GM12878 (cell line): ENCODE data around the gene NUPR1. TPM values are rescaled to one million over a fixed set of nuclear protein-coding genes. Genes with fewer than 3 reads are reported as not detected.
A peak's percentile ranks its signal among the peaks of the same experiment; 100 is the strongest.

ENCODE experiments used
- ATAC-seq: fragments of 200-7000 bp; cut with Tn5 transposase; 3 replicates; pipeline ENCODE4 v1.9.1; 2020; ENCODE audit warnings: mild to moderate bottlenecking, moderate library complexity
- BruUV-seq: library from RNA; stranded (reverse); fragments of 400-500 nt; replicated peaks from 2 replicates; lab custom pipeline; 2021; lab: Mats Ljungman, UMichigan
- CTCF ChIA-PET: fragments of 300-600 bp; sonication (Branson Sonifier 250); formaldehyde crosslinking; extraction: SDS; loops from one replicate; lab custom pipeline; 2021; ENCODE audit warnings: inconsistent platforms; lab: Yijun Ruan, JAX
- POLR2A ChIA-PET: fragments of 350-600 bp; formaldehyde crosslinking; extraction: SDS; loops from one replicate; lab custom pipeline; 2021; ENCODE audit warnings: inconsistent platforms; lab: Charles Lee
- RAD21 ChIA-PET: fragments of 300-600 bp; sonication (Branson Sonifier 250); formaldehyde crosslinking; loops from one replicate; lab custom pipeline; 2023; ENCODE audit warnings: antibody characterized with exemption; ENCODE audit not compliant: unreplicated experiment; lab: Charles Lee
- SMC1A ChIA-PET: fragments of 300-600 bp; sonication (Branson Sonifier 250); formaldehyde crosslinking; loops from one replicate; lab custom pipeline; 2023; ENCODE audit not compliant: unreplicated experiment, uncharacterized antibody; lab: Charles Lee
- DNase-seq: peaks from one replicate; pipeline ENCODE4 v3.0.0-alpha.2; 2011; ENCODE audit warnings: low read depth, low spot score
- FAIRE-seq: peaks from 3 replicates; lab custom pipeline; 2011; peaks lifted over from hg19 to GRCh38; lab: Jason Lieb, UNC
- H2AFZ ChIP-seq: 2 replicates; pipeline ENCODE4 v1.6.0; 2011; ENCODE audit warnings: low read depth, low read length, control low read depth; ENCODE audit not compliant: control insufficient read depth
- H3K27ac ChIP-seq: 2 replicates; pipeline ENCODE4 v1.5.1; 2011; ENCODE audit warnings: control low read depth; ENCODE audit not compliant: control insufficient read depth, insufficient read depth
- H3K27me3 ChIP-seq, 2 experiments: replicated peaks in 1 of 2; 2 replicates each; pipeline versions ENCODE4 v1.6.0 to v1.6.1; 2011; ENCODE audit warnings: low read length in 1 of 2; ENCODE audit not compliant: control insufficient read depth in 2 of 2, insufficient read depth in 2 of 2
- H3K36me3 ChIP-seq, 2 experiments: 2 replicates each; pipeline ENCODE4 v1.5.1; 2011; ENCODE audit warnings: low read length in 1 of 2; ENCODE audit not compliant: control insufficient read depth in 2 of 2, insufficient read depth in 2 of 2
- H3K4me1 ChIP-seq: 2 replicates; pipeline ENCODE4 v1.6.1; 2011; ENCODE audit warnings: mild to moderate bottlenecking, low read length, moderate library complexity, mixed read lengths; ENCODE audit not compliant: control insufficient read depth, insufficient read depth
- H3K4me2 ChIP-seq: 2 replicates; pipeline ENCODE4 v1.6.0; 2011; ENCODE audit warnings: control low read depth; ENCODE audit not compliant: control insufficient read depth, insufficient read depth
- H3K4me3 ChIP-seq: fragments of 200-600 bp; sonication (generic); 2 replicates; pipeline ENCODE4 v1.5.1; 2016
- H3K79me2 ChIP-seq: 2 replicates; pipeline ENCODE4 v1.6.0; 2011; ENCODE audit warnings: low read length; ENCODE audit not compliant: control insufficient read depth, insufficient read depth
- H3K9ac ChIP-seq: 2 replicates; pipeline ENCODE4 v1.8.0; 2011; ENCODE audit warnings: low read length, control low read depth, mixed read lengths; ENCODE audit not compliant: control insufficient read depth, insufficient read depth
- H3K9me3 ChIP-seq: replicated peaks from 3 replicates; pipeline ENCODE4 v1.5.1; 2011; ENCODE audit warnings: mild to moderate bottlenecking, low read length; ENCODE audit not compliant: control insufficient read depth, insufficient read depth
- H4K20me1 ChIP-seq: 2 replicates; pipeline ENCODE4 v1.6.0; 2011; ENCODE audit not compliant: control insufficient read depth, insufficient read depth
- BMI1 ChIP-seq: fragments of 450-650 bp; IDR thresholded peaks from 2 replicates; pipeline ENCODE4 v1.6.1; 2016; ENCODE audit warnings: mild to moderate bottlenecking, moderate library complexity, borderline replicate concordance
- CBX3 ChIP-seq: fragments of 200-600 bp; sonication (generic); IDR thresholded peaks from 2 replicates; pipeline ENCODE4 v1.6.1; 2016; ENCODE audit warnings: low read depth, borderline replicate concordance
- CHD1 ChIP-seq: IDR thresholded peaks from 2 replicates; pipeline ENCODE4 v1.6.1; 2012; ENCODE audit warnings: low read depth, low read length, improper control_type of control experiment
- CREM ChIP-seq: IDR thresholded peaks from 2 replicates; pipeline ENCODE4 v1.6.1; 2014; ENCODE audit warnings: antibody characterized with exemption, low read depth
- E4F1 ChIP-seq: fragments of 450-650 bp; IDR thresholded peaks from 2 replicates; pipeline ENCODE4 v1.6.1; 2018; ENCODE audit warnings: borderline replicate concordance, mild to moderate bottlenecking; ENCODE audit not compliant: partially characterized antibody
- EED ChIP-seq: sonication (generic); IDR thresholded peaks from 2 replicates; pipeline ENCODE4 v1.6.1; 2016; ENCODE audit warnings: antibody characterized with exemption, low read depth
- GATAD2B ChIP-seq: fragments of 450-650 bp; conservative IDR thresholded peaks from 2 replicates; pipeline ENCODE4 v1.6.1; 2017; ENCODE audit warnings: low read depth, mild to moderate bottlenecking, moderate library complexity
- IKZF1 ChIP-seq: fragments of 450-650 bp; conservative IDR thresholded peaks from 2 replicates; pipeline ENCODE4 v1.6.1; 2017; ENCODE audit warnings: antibody characterized with exemption, mild to moderate bottlenecking
- JUNB ChIP-seq: IDR thresholded peaks from 2 replicates; pipeline ENCODE4 v1.6.1; 2016; ENCODE audit warnings: antibody characterized with exemption, mild to moderate bottlenecking
- KAT2A ChIP-seq: conservative IDR thresholded peaks from 2 replicates; pipeline ENCODE4 v1.6.1; 2011; ENCODE audit warnings: low read depth, low read length; ENCODE audit not compliant: control insufficient read depth
- LARP7 ChIP-seq: fragments of 450-650 bp; IDR thresholded peaks from 2 replicates; pipeline ENCODE4 v1.6.1; 2017; ENCODE audit warnings: mild to moderate bottlenecking
- MEF2B ChIP-seq: fragments of 450-650 bp; IDR thresholded peaks from 2 replicates; pipeline ENCODE4 v1.6.1; 2018; ENCODE audit warnings: mild to moderate bottlenecking, moderate library complexity; ENCODE audit not compliant: partially characterized antibody, poor library complexity, severe bottlenecking
- NR2F1 ChIP-seq: fragments of 450-650 bp; conservative IDR thresholded peaks from 2 replicates; pipeline ENCODE4 v1.6.1; 2017; ENCODE audit warnings: mild to moderate bottlenecking
- RAD21 ChIP-seq: IDR thresholded peaks from 2 replicates; pipeline ENCODE4 v1.6.1; 2011; ENCODE audit warnings: mild to moderate bottlenecking, low read depth, low read length, moderate library complexity; ENCODE audit not compliant: insufficient read depth
- RBBP5 ChIP-seq: fragments of 200-600 bp; sonication (generic); conservative IDR thresholded peaks from 2 replicates; pipeline ENCODE4 v1.6.1; 2016
- RUNX3 ChIP-seq: IDR thresholded peaks from 2 replicates; pipeline ENCODE4 v1.6.1; 2012; ENCODE audit warnings: low read length, inconsistent platforms
- SIN3A ChIP-seq: IDR thresholded peaks from 2 replicates; pipeline ENCODE4 v1.6.1; 2012; ENCODE audit warnings: low read depth, low read length, improper control_type of control experiment
- SPI1 ChIP-seq: IDR thresholded peaks from 2 replicates; pipeline ENCODE4 v1.6.1; 2011; ENCODE audit warnings: low read depth, mild to moderate bottlenecking, low read length, moderate library complexity, borderline replicate concordance; ENCODE audit not compliant: insufficient read depth
- SREBF2 ChIP-seq: IDR thresholded peaks from 2 replicates; pipeline ENCODE4 v1.6.1; 2012; ENCODE audit warnings: mild to moderate bottlenecking, low read length
- TCF3 ChIP-seq: IDR thresholded peaks from 2 replicates; pipeline ENCODE4 v1.6.1; 2012; ENCODE audit warnings: low read depth, mild to moderate bottlenecking, low read length, borderline replicate concordance; ENCODE audit not compliant: insufficient read depth
- ZNF207 ChIP-seq: fragments of 450-650 bp; IDR thresholded peaks from 2 replicates; pipeline ENCODE4 v1.6.1; 2014; ENCODE audit warnings: antibody characterized with exemption, mild to moderate bottlenecking, borderline replicate concordance
- WGBS: methylation state at CpG from one replicate; pipeline ENCODE4 v1.1.6; 2016; ENCODE audit warnings: low lambda C conversion rate; ENCODE audit not compliant: insufficient replicate concordance, insufficient coverage; ENCODE audit errors: missing lambda C conversion rate; 5-methylcytosine and 5-hydroxymethylcytosine counted together
- in situ Hi-C: fragments of 300-500 bp; cut with MboI; formaldehyde crosslinking; loops from 9 replicates; pipeline ENCODE4 v1.14.3; 2018; ENCODE audit warnings: mixed read lengths
- intact Hi-C: fragments of 100-400 bp; cut with micrococcal nuclease; formaldehyde crosslinking; loops from one replicate; pipeline ENCODE4 v1.14.2; 2022; ENCODE audit not compliant: unreplicated experiment
- polyA plus RNA-seq, 11 experiments: library from polyadenylated mRNA; depleted of rRNA in 4 of 11; unstranded in 6 of 11; stranded (reverse) in 5 of 11; fragments of >200 nt; fragmentation: Nextera tagmentation in 4 of 11; fragmentation: Illumina TruSeq in 1 of 11; extraction: Ambion mirVana in 4 of 11; extraction: Trizol in 1 of 11; gene quantifications; 1 replicate in 1 of 11; 2 replicates in 10 of 11; pipeline versions ENCODE4 v1.2.1 to v1.2.3, GENCODE V29; 2011 to 2016; ENCODE audit warnings: inconsistent platforms in 2 of 11, missing spikeins in 2 of 11, low read depth in 1 of 11
- total RNA-seq, 4 experiments: library from RNA; depleted of rRNA in 3 of 4; stranded (reverse); fragments of >200 nt in 3 of 4; fragmentation: Illumina TruSeq in 1 of 4; extraction: Trizol in 1 of 4; gene quantifications; 2 replicates each; pipeline versions ENCODE4 v1.2.1 to v1.2.3, GENCODE V29; 2013 to 2021

NUPR1 gene
- total and polyA plus RNA-seq, 10 of the 15 experiments (the other 5 are each of a cell fraction or from before 2014, with no cell fraction given), result 0.04 to 0.78 (median 0.17) TPM; not detected in 2

DNA sequence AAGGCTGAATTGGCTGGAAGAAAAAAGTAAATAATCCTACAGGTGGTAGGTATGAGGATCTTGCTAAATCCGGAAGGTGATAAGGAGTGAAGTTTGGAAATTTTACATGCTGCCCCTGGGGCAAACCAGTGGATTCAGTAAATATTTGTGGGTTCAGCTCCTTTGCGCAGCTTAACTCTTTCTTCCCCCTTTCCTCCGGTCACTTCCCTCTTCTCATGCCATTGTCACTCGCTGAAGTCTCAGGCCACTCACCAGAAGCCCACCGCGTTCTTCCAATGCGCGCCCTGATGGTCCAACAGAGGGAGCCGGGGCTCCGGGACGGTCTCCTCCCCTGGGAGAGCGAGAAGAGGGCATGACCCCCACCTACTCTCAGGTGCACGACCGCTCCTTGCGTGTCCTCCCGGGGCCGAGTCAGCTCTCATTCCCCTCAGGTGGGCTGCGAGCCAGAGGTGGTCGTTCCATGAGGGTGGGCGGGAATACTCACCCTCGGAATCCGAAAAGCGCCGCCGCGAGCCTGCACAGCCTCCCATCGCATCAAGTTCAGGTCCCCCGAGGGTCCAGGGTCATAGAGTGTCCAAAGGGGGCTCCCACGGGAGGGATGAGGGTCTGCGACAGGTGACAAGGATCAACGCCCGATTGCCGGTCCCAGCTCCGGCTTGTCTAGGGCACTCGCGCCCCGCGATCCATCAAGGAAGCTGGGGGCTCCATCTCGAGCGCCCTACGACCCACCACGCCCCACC lies 47.4 kb downstream of the NUPR1 start:
- in situ Hi-C loops, result no loop called here
- Histone ChIP-seq H4K20me1 (no peaks in the 10 kb centered on the region), H3K79me2 (peaks cover 6% of the 10 kb centered on the region), H3K4me2 (peak overlapping the region; percentile 78), H3K4me3 (peak overlapping the region; percentile 91), H2AFZ (peak overlapping the region; percentile 95), H3K4me1 (peaks cover 38% of the 10 kb centered on the region), H3K36me3 (peaks cover 0 to 2% of the 10 kb centered on the region in 2 experiments; a peak in 1 of 4 replicates), H3K27me3 (no peaks in the 10 kb centered on the region), H3K27ac (peak overlapping the region; percentile 97), H3K9ac (peak overlapping the region; percentile 86), H3K9me3 (no peaks in the 10 kb centered on the region)
- FAIRE-seq (no peak), DNase-seq (no peak), ATAC-seq (peak; percentile 9)
- BruUV-seq, result TSS peak; percentile 68
- CTCF ChIA-PET, result interaction anchor here (1.1 to 1.4 kb wide), 2 partner anchors 19 to 58 kb away, joined by 3 to 5 read pairs; partner anchors contain the start of gene NPIPB7
- SMC1A ChIA-PET, result interaction anchor here (0.9 to 1.0 kb wide), 2 partner anchors 17 to 64 kb away, joined by 3 read pairs; no protein-coding TSS in a partner anchor
- POLR2A ChIA-PET, result interaction anchor here (0.6 to 1.5 kb wide), 6 partner anchors 22 to 771 kb away, joined by 3 to 8 read pairs (median 4); partner anchors contain the start of gene SGF29
- RAD21 ChIA-PET, result interaction anchor here (1.3 to 1.8 kb wide), 3 partner anchors 13 to 64 kb away, joined by 3 to 4 read pairs (median 4); partner anchors contain the start of gene SGF29
- intact Hi-C loops, result loop anchor here (5.0 to 10.0 kb wide), 2 partner anchors 61 to 433 kb away; partner anchors contain the start of genes RABEP2 and SGF29
- 3% methylated on average over 42 of the region's 42 CpGs for WGBS
- TF ChIP-seq LARP7, result 0 out of 2 replicates have a peak, but pooled peaks have one; percentile 69
- TF ChIP-seq SPI1, result peak; percentile 30; the same call in 1 of the 2 replicates
- TF ChIP-seq EED, result 0 out of 2 replicates have a peak, but pooled peaks have one; percentile 16
- TF ChIP-seq CREM, result no peak
- peak; percentile 34; the same call in 1 of the 2 replicates for TF ChIP-seq GATAD2B
- no peak for TF ChIP-seq KAT2A
- TF ChIP-seq NR2F1, result peak; percentile 70
- TF ChIP-seq SREBF2, result no peak
- TF ChIP-seq CBX3, result no peak
- no peak for TF ChIP-seq JUNB
- TF ChIP-seq SIN3A, result no peak
- 0 out of 2 replicates have a peak, but pooled peaks have one; percentile 57 for TF ChIP-seq IKZF1
- TF ChIP-seq RBBP5, result no peak
- TF ChIP-seq CHD1, result no peak
- TF ChIP-seq RUNX3, result no peak
- peak; percentile 32; the same call in 1 of the 2 replicates for TF ChIP-seq RAD21
- no peak for TF ChIP-seq BMI1
- no peak for TF ChIP-seq E4F1
- no peak for TF ChIP-seq TCF3
- peak; percentile 48 for TF ChIP-seq MEF2B
- TF ChIP-seq ZNF207, result no peak
